ENCODE measurements around the gene BACH2. TPM values are rescaled to one million over a fixed set of nuclear protein-coding genes. Genes with fewer than 3 reads are reported as not detected.

The BACH2 gene
- total RNA-seq, 2 donors from 2014 or later: 53.7 to 69.9 TPM

DNA sequence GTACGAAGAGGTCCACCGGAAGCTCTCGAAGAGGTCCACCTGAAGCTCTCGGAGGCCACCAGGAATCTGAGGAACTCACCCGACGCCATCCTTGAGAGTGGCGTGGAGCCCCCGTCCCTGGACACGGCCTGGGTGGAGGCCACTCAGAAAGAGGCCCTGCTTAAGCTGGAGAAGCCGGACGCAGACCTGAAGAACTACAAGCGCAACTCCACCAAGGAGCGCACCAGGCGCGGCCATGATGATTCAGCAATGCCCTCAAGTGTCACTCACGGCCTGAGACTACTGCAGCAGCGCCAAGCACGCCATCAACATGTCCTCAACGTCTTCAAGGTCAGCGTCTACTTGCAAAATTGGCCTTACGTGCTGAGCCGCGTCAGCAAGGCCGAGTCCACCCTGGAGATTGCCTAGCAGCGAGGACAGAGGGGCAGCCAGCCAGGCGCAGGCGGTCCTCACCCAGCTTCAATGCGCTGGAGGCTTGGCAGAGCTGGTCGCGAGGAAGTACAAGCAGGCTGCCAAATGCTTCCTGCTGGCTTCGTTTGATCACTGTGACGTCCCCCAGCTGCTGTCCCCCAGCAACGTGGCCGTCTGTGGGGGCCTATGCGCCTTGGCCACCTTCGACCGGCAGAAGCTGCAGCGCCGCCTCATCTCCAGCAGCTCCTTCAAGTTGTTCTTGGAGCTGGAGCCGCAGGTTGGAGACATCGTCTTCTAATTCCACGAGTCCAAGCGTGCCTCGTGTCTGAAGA lies 410.1 kb downstream of the BACH2 start:
- Mint-ChIP-seq H3K36me3 (ENCODE audit: low read depth) (peaks cover 1% of the 10 kb centered on the region), H3K27me3 (peaks cover 15% of the 10 kb centered on the region), H3K27ac (no peak overlapping the region), H3K4me1 (peaks cover 6% of the 10 kb centered on the region), H3K4me3 (no peak overlapping the region)
- H3K9me3 ChIP-seq (ENCODE audit: control insufficient read depth, low read length, poor library complexity, severe bottlenecking): no peaks in the 10 kb centered on the region
- DNase-seq (no peak), ATAC-seq (no peak)

All from T-helper 17 cell (primary cell).